Mesendoderm (in vitro differentiated cells): ENCODE measurements around the gene SLC11A1.

Experiments used
- DNase-seq: peaks from one replicate; pipeline ENCODE4 v3.0.0; 2013
- H2AK5ac ChIP-seq: 2 replicates; pipeline ENCODE4 v1.6.1; 2013; ENCODE audit warnings: low read length, inconsistent platforms
- H2BK120ac ChIP-seq: 2 replicates; pipeline ENCODE4 v1.6.1; 2013; ENCODE audit warnings: low read depth, mild to moderate bottlenecking, low read length, moderate library complexity, mixed read lengths
- H2BK15ac ChIP-seq: replicated peaks from 2 replicates; pipeline ENCODE4 v1.6.1; 2013; ENCODE audit warnings: low read depth, mild to moderate bottlenecking, moderate library complexity
- H2BK5ac ChIP-seq: 2 replicates; pipeline ENCODE4 v1.6.1; 2013; ENCODE audit warnings: low read length, inconsistent platforms
- H3K18ac ChIP-seq: 2 replicates; pipeline ENCODE4 v1.6.1; 2013; ENCODE audit warnings: mild to moderate bottlenecking, low read length, mixed read lengths
- H3K23ac ChIP-seq: one replicate; pipeline ENCODE4 v1.6.1; 2013; ENCODE audit warnings: low read length
- H3K27ac ChIP-seq: 2 replicates; pipeline ENCODE4 v1.5.1; 2013; ENCODE audit warnings: low read depth, mild to moderate bottlenecking, inconsistent platforms, low read length, moderate library complexity
- H3K27me3 ChIP-seq: 2 replicates; pipeline ENCODE4 v1.6.1; 2013; ENCODE audit warnings: low read length, control low read depth, mild to moderate bottlenecking, inconsistent platforms; ENCODE audit not compliant: insufficient read depth, poor library complexity
- H3K36me3 ChIP-seq: 2 replicates; pipeline ENCODE4 v1.6.1; 2013; ENCODE audit warnings: low read length, inconsistent platforms; ENCODE audit not compliant: control insufficient read depth, insufficient read depth
- H3K4ac ChIP-seq: one replicate; pipeline ENCODE4 v1.6.1; 2013; ENCODE audit warnings: low read depth, mild to moderate bottlenecking, low read length, moderate library complexity
- H3K4me1 ChIP-seq: 2 replicates; pipeline ENCODE4 v1.6.1; 2013; ENCODE audit warnings: low read depth, low read length, inconsistent platforms; ENCODE audit not compliant: control insufficient read depth
- H3K4me2 ChIP-seq: 2 replicates; pipeline ENCODE4 v1.6.1; 2013; ENCODE audit warnings: low read length
- H3K4me3 ChIP-seq: 2 replicates; pipeline ENCODE4 v1.5.1; 2013; ENCODE audit warnings: mild to moderate bottlenecking, low read length
- H3K56ac ChIP-seq: one replicate; pipeline ENCODE4 v1.6.1; 2013; ENCODE audit warnings: low read length
- H3K79me1 ChIP-seq: 2 replicates; pipeline ENCODE4 v1.6.1; 2013; ENCODE audit warnings: low read length, inconsistent platforms
- H3K79me2 ChIP-seq: 2 replicates; pipeline ENCODE4 v1.6.1; 2013; ENCODE audit warnings: mild to moderate bottlenecking, low read length; ENCODE audit not compliant: control insufficient read depth, insufficient read depth
- H3K9ac ChIP-seq: 2 replicates; pipeline ENCODE4 v1.6.1; 2013; ENCODE audit warnings: low read length, inconsistent platforms
- H4K5ac ChIP-seq: one replicate; pipeline ENCODE4 v1.6.1; 2013; ENCODE audit warnings: low read length
- H4K8ac ChIP-seq: one replicate; pipeline ENCODE4 v1.6.1; 2013; ENCODE audit warnings: low read depth, mild to moderate bottlenecking, control low read depth, low read length, moderate library complexity
- WGBS: extraction: QIAGEN DNeasy Blood & Tissue Kit; methylation state at CpG from one replicate; pipeline ENCODE4 v1.1.7; 2013; ENCODE audit warnings: low lambda C conversion rate, missing lambda C conversion rate; ENCODE audit not compliant: insufficient coverage; ENCODE audit errors: extremely low coverage; 5-methylcytosine and 5-hydroxymethylcytosine counted together

The SLC11A1 gene

DNA sequence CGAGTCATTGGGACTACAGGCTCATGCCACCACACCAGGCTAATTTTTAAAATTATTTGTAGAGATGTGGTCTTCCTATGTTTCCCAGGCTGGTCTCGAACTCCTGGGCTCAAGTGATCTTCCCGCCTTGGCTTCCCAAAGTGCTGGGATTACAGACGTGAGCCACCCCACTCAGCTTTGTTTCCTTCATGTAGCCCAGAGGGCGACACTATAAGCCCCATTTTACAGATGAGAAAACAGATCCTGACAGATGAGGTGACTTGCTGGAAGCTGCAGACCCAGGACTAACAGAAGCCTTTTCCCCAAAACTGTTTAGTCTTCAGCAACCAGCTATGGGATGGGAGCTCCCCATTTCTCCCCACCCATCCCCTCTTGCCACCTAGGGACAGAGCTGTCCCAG is 10.4 kb downstream of the SLC11A1 start:
- Histone ChIP-seq H3K4me1 (peaks cover 6% of the 10 kb centered on the region), H3K27ac (no peak overlapping the region), H3K4me3 (no peak overlapping the region), H3K4ac (no peak overlapping the region), H2BK5ac (no peak overlapping the region), H2AK5ac (no peak overlapping the region), H2BK120ac (no peak overlapping the region), H3K4me2 (no peak overlapping the region), H2BK15ac (no peak overlapping the region), H3K23ac (no peak overlapping the region), H3K27me3 (no peaks in the 10 kb centered on the region), H3K9ac (no peak overlapping the region), H3K79me2 (no peaks in the 10 kb centered on the region), H3K18ac (no peak overlapping the region), H3K56ac (no peak overlapping the region), H3K79me1 (no peaks in the 10 kb centered on the region), H4K5ac (no peak overlapping the region), H3K36me3 (no peaks in the 10 kb centered on the region), H4K8ac (no peak overlapping the region)
- no CpG with 5 or more reads among the region's 5 CpGs for WGBS
- DNase-seq, result no peak

DNA sequence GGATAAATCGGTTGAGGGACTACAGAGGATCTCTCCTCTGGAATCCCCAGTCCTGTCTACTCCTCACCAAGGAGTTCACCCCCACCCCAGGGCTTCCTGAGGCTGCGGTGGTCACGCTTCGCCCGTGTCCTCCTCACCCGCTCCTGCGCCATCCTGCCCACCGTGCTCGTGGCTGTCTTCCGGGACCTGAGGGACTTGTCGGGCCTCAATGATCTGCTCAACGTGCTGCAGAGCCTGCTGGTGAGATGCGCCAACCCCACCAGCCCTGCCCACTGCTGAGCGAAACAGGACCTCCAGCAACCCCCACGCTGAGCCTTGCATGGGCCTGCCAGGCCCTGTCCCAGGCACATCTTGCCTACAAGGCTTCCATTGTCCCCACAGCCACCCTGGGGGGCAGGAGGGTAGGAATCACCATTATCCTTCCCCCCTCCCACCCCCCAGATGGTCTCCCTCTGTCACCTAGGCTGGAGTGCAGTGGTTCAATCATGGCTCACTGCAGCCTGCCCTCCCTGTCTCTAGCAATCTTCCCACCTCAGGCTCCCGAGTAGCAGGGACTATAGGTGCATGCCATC is 10.9 kb downstream of the SLC11A1 start:
- WGBS, result no CpG with 5 or more reads among the region's 16 CpGs
- no peaks in the 10 kb centered on the region for H3K36me3 ChIP-seq
- H2BK15ac ChIP-seq, result no peak overlapping the region
- H2BK120ac ChIP-seq, result no peak overlapping the region
- peaks cover 8% of the 10 kb centered on the region for H3K4me1 ChIP-seq
- no peak overlapping the region for H3K18ac ChIP-seq
- no peak overlapping the region for H3K27ac ChIP-seq
- H3K56ac ChIP-seq, result no peak overlapping the region
- H3K79me1 ChIP-seq, result no peaks in the 10 kb centered on the region
- no peak overlapping the region for H3K4me2 ChIP-seq
- H4K5ac ChIP-seq, result no peak overlapping the region
- no peak overlapping the region for H3K23ac ChIP-seq
- H3K9ac ChIP-seq, result no peak overlapping the region
- H4K8ac ChIP-seq, result no peak overlapping the region
- H3K4me3 ChIP-seq, result no peak overlapping the region
- no peak overlapping the region for H2BK5ac ChIP-seq
- DNase-seq, result no peak
- H3K27me3 ChIP-seq, result no peaks in the 10 kb centered on the region
- H3K79me2 ChIP-seq, result no peaks in the 10 kb centered on the region
- H2AK5ac ChIP-seq, result no peak overlapping the region
- H3K4ac ChIP-seq, result no peak overlapping the region

DNA sequence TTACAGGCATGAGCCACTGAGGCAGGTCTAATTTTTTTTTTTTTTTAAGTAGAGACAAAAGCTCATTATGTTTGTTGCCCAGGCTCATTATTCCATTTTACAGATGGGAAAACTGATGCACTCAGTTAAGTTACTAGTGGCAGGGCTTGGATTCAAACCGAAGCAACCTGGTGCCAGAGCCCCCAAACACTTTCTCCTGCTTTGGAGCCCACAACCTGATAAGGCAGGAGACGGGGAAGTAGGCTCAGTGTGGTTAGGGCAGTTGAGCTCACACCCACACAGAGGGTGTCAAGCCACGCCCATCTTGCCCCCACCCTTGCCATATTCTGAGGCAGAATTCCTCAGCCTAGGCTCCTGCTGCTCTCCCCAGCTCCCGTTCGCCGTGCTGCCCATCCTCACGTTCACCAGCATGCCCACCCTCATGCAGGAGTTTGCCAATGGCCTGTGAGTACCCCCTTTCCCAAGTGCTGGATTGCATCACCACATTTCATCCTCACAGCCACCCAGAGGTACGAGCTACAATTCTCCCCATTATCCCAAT is 11.7 kb downstream of the SLC11A1 start:
- Histone ChIP-seq H3K56ac (peak overlapping the region; percentile 60), H3K79me2 (no peaks in the 10 kb centered on the region), H2AK5ac (peak overlapping the region; percentile 51), H3K4ac (no peak overlapping the region), H3K27ac (no peak overlapping the region), H2BK15ac (no peak overlapping the region), H3K23ac (no peak overlapping the region), H2BK120ac (no peak overlapping the region), H2BK5ac (no peak overlapping the region), H3K9ac (peak overlapping the region; percentile 16), H3K4me3 (no peak overlapping the region), H4K5ac (no peak overlapping the region), H3K36me3 (no peaks in the 10 kb centered on the region), H3K27me3 (no peaks in the 10 kb centered on the region), H3K4me1 (peaks cover 8% of the 10 kb centered on the region), H3K4me2 (no peak overlapping the region), H3K79me1 (no peaks in the 10 kb centered on the region), H4K8ac (no peak overlapping the region), H3K18ac (no peak overlapping the region)
- DNase-seq, result peak; percentile 57
- WGBS, result no CpG with 5 or more reads among the region's 8 CpGs

DNA sequence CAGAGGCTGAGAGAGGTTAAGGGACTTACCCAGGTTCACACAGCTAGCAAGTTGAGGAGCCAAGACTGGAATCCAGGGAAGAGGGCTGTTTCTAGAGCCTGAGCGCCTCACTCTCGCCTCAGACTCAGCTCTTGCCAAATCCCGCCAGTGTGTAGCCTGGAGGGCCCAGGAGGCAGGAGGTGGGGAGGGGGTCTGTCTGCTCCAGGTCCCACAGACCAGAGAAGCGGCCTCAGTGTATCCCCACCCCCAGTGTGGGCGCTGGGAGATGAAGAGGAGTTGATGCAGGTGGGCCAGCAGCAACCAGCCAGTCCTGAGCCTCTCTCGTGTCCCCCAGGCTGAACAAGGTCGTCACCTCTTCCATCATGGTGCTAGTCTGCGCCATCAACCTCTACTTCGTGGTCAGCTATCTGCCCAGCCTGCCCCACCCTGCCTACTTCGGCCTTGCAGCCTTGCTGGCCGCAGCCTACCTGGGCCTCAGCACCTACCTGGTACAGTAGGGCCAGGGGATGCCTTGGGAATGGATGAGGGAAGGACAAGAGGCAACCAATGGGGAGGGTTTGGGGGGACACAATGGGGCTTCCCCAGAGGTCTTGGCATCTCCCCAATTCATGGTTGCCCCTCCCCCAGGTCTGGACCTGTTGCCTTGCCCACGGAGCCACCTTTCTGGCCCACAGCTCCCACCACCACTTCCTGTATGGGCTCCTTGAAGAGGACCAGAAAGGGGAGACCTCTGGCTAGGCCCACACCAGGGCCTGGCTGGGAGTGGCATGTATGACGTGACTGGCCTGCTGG is 12.4 kb downstream of the SLC11A1 start:
- H3K36me3 ChIP-seq, result no peaks in the 10 kb centered on the region
- H4K8ac ChIP-seq, result no peak overlapping the region
- peak overlapping the region; percentile 16 for H3K9ac ChIP-seq
- no peak overlapping the region for H3K23ac ChIP-seq
- H2BK120ac ChIP-seq, result no peak overlapping the region
- no peak overlapping the region for H4K5ac ChIP-seq
- H3K4me1 ChIP-seq, result peaks cover 8% of the 10 kb centered on the region
- no CpG with 5 or more reads among the region's 13 CpGs for WGBS
- H2AK5ac ChIP-seq, result peak overlapping the region; percentile 54
- H3K27ac ChIP-seq, result no peak overlapping the region
- no peak overlapping the region for H3K4me2 ChIP-seq
- no peak overlapping the region for H3K4ac ChIP-seq
- no peak overlapping the region for H3K4me3 ChIP-seq
- no peak overlapping the region for H2BK5ac ChIP-seq
- H3K27me3 ChIP-seq, result no peaks in the 10 kb centered on the region
- H3K56ac ChIP-seq, result peak overlapping the region; percentile 60
- no peaks in the 10 kb centered on the region for H3K79me1 ChIP-seq
- no peak for DNase-seq
- H3K18ac ChIP-seq, result no peak overlapping the region
- H2BK15ac ChIP-seq, result no peak overlapping the region
- no peaks in the 10 kb centered on the region for H3K79me2 ChIP-seq

DNA sequence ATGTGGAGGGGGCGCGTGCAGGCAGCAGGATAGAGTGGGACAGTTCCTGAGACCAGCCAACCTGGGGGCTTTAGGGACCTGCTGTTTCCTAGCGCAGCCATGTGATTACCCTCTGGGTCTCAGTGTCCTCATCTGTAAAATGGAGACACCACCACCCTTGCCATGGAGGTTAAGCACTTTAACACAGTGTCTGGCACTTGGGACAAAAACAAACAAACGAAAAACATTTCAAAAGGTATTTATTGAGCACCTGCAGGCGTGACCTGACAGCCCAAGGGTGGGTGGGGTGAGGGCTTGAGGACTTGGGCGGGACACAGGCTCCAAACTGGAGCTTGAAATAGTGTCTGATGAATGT is 13.0 kb downstream of the SLC11A1 start:
- Histone ChIP-seq H3K18ac (no peak overlapping the region), H2BK120ac (no peak overlapping the region), H2BK15ac (no peak overlapping the region), H3K23ac (no peak overlapping the region), H4K5ac (no peak overlapping the region), H2AK5ac (no peak overlapping the region), H3K4me1 (peaks cover 8% of the 10 kb centered on the region), H3K4me2 (no peak overlapping the region), H3K56ac (no peak overlapping the region), H3K4me3 (no peak overlapping the region), H2BK5ac (no peak overlapping the region), H4K8ac (no peak overlapping the region), H3K79me1 (no peaks in the 10 kb centered on the region), H3K36me3 (no peaks in the 10 kb centered on the region), H3K27me3 (no peaks in the 10 kb centered on the region), H3K79me2 (no peaks in the 10 kb centered on the region), H3K4ac (no peak overlapping the region), H3K27ac (no peak overlapping the region), H3K9ac (no peak overlapping the region)
- no CpG with 5 or more reads among the region's 6 CpGs for WGBS
- DNase-seq, result no peak
